Kidney (tissue), 14 donors: ENCODE measurements around the gene FBXL7. TPM values are rescaled to one million over a fixed set of nuclear protein-coding genes. Genes with fewer than 3 reads are reported as not detected.

Experiments
- DNase-seq, 5 donors: peaks; one replicate each; pipeline ENCODE4 v3.0.0-alpha.2; 2013 to 2020
- FAIRE-seq: peaks from 2 replicates; lab custom pipeline; 2012; peaks lifted over from hg19 to GRCh38; lab: Jason Lieb, UNC
- H3K27ac ChIP-seq, 2 donors: one replicate each; pipeline ENCODE4 v1.7.0; 2013; ENCODE audit warnings: low read depth in 2 of 2, low read length in 2 of 2, inconsistent platforms in 1 of 2
- H3K27me3 ChIP-seq: one replicate; pipeline ENCODE4 v1.7.1; 2013; ENCODE audit warnings: low read length, inconsistent platforms; ENCODE audit not compliant: control insufficient read depth, insufficient read depth
- H3K36me3 ChIP-seq, 3 donors: one replicate each; pipeline versions ENCODE4 v1.7.0 to v1.7.1; 2013; ENCODE audit warnings: low read length in 3 of 3, control low read depth in 1 of 3, inconsistent platforms in 1 of 3; ENCODE audit not compliant: insufficient read depth in 3 of 3, control insufficient read depth in 2 of 3
- H3K4me1 ChIP-seq, 3 donors: one replicate each; pipeline versions ENCODE4 v1.7.0 to v1.7.1; 2013; ENCODE audit warnings: low read length in 3 of 3, inconsistent platforms in 1 of 3, low read depth in 1 of 3; ENCODE audit not compliant: control insufficient read depth in 2 of 3, insufficient read depth in 2 of 3
- H3K4me3 ChIP-seq, 3 donors: one replicate each; pipeline versions ENCODE4 v1.7.0 to v1.8.1; 2013; ENCODE audit warnings: low read length in 3 of 3, control low read depth in 1 of 3, inconsistent platforms in 1 of 3
- H3K9ac ChIP-seq, 3 donors: one replicate each; pipeline versions ENCODE4 v1.7.0 to v1.7.1; 2013; ENCODE audit warnings: low read length in 3 of 3, control low read depth in 1 of 3, inconsistent platforms in 1 of 3
- H3K9me3 ChIP-seq, 3 donors: one replicate each; pipeline versions ENCODE4 v1.7.0 to v1.7.1; 2013; ENCODE audit warnings: low read length in 3 of 3, control low read depth in 1 of 3, inconsistent platforms in 1 of 3; ENCODE audit not compliant: control insufficient read depth in 2 of 3, insufficient read depth in 1 of 3
- CTCF ChIP-seq: IDR thresholded peaks from 3 replicates; pipeline ENCODE4 v1.5.1; 2012; ENCODE audit warnings: mild to moderate bottlenecking, moderate library complexity, borderline replicate concordance; ENCODE audit not compliant: insufficient read depth; ENCODE audit errors: extremely low read depth
- intact Hi-C: fragments of 100-400 bp; cut with DNase I; formaldehyde crosslinking; loops from one replicate; pipeline ENCODE4 v1.11.1; 2022
- polyA plus RNA-seq: library from polyadenylated mRNA; stranded (reverse); fragments of 350-450 nt; fragmentation: Illumina TruSeq; extraction: RNeasy Lipid Tissue Mini Kit (QIAGEN cat#74804); gene quantifications from one replicate; pipeline ENCODE4 v1.2.3, GENCODE V29; 2014; ENCODE audit warnings: low read depth, low replicate concordance; ENCODE audit not compliant: insufficient read depth
- total RNA-seq: library from RNA; stranded (reverse); fragmentation: NEBNext Ultra II Directional; extraction: Animal tissue kit (Norgen Biotek cat#: 25700); gene quantifications from one replicate; pipeline ENCODE4 v1.2.1, GENCODE V29; 2021
- donor health status: control.
- donor health status: control.
- donor health status: control.
- donor health status: control.
- donor health status: control.
- donor health status: DM: yes; HTN: yes; CAD: no.
- donor health status: Normal renal cell carcinoma (clear cell type).

Gene FBXL7
- total and polyA plus RNA-seq, 2 donors from 2014 or later: 3.9 to 6.1 TPM

GRCh38 chr5:15483351-15484097 lies 16.5 kb upstream of the FBXL7 start:
- DNase-seq (peak in 2 of 5 donors; percentile 61 to 70), FAIRE-seq (no peak)
- H3K4me3 ChIP-seq: no peak overlapping the region
- H3K4me1 ChIP-seq: no peaks in the 10 kb centered on the region
- no peak overlapping the region for H3K27ac ChIP-seq
- H3K36me3 ChIP-seq: no peaks in the 10 kb centered on the region
- intact Hi-C loops: no loop called here
- no peak for TF ChIP-seq CTCF
- H3K9ac ChIP-seq: no peak overlapping the region
- no peaks in the 10 kb centered on the region for H3K27me3 ChIP-seq
- no peaks in the 10 kb centered on the region for H3K9me3 ChIP-seq

GRCh38 chr5:15487228-15487627 lies 12.8 kb upstream of the FBXL7 start:
- intact Hi-C loops: no loop called here
- no peak overlapping the region for H3K9ac ChIP-seq
- H3K9me3 ChIP-seq: no peaks in the 10 kb centered on the region
- H3K27ac ChIP-seq: no peak overlapping the region
- H3K4me1 ChIP-seq: no peaks in the 10 kb centered on the region
- no peak overlapping the region for H3K4me3 ChIP-seq
- DNase-seq (no peak), FAIRE-seq (no peak)
- H3K27me3 ChIP-seq: no peaks in the 10 kb centered on the region
- TF ChIP-seq CTCF: no peak
- H3K36me3 ChIP-seq: no peaks in the 10 kb centered on the region

- H3K27ac ChIP-seq: no peak overlapping the region
- TF ChIP-seq CTCF: no peak
- H3K9me3 ChIP-seq: no peaks in the 10 kb centered on the region
- H3K9ac ChIP-seq: no peak overlapping the region
- FAIRE-seq (no peak), DNase-seq (peak in 1 of 5 donors; percentile 52)
- no peaks in the 10 kb centered on the region for H3K36me3 ChIP-seq
- no peak overlapping the region for H3K4me3 ChIP-seq
- intact Hi-C loops: no loop called here
- no peaks in the 10 kb centered on the region for H3K4me1 ChIP-seq
- no peaks in the 10 kb centered on the region for H3K27me3 ChIP-seq
Measured at GRCh38 chr5:15489571-15490235, 10.3 kb upstream of the FBXL7 start.
